Measurements from ENCODE around the gene TBXAS1. TPM values are rescaled to one million over a fixed set of nuclear protein-coding genes. Genes with fewer than 3 reads are reported as not detected.
"Not testable (repeated sequence)": the region's sequence is repeated elsewhere in the genome, so short reads cannot be mapped to it uniquely, and the experiment has no call there.

The TBXAS1 gene
- total RNA-seq, 2 donors from 2014 or later, result 30.1 to 66.6 TPM

DNA sequence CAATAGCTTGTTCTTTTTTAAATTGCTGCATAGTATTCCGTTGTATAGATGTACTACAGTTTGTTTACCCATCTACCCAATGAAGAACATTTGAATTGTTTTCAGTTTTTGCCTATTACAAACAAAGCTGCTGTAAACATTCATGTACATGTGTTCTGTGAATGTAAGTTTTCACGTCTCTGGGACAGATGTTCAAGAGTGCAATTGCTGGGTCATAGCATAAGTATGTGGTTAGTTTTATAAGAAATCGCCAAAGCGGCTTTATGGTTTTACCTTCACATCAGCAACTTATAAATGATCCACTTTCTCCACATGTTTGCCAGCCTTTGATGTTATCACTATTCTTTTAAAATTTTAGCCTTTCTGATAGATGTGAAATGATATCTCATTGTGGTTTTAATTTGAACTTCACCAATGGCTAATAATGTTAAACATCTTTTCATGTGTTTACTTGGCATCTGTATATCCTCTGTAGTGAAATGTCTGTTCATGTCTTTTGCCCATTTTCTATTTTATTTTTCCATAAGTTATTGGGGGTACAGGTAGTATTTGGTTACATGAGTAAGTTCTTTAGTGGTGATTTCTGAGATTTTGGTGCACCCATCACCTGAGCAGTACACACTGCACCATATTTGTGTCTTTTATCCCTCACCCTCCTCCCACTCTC, 73.5 kb downstream of the TBXAS1 start:
- no peak for ATAC-seq (ENCODE audit: insufficient number of reproducible peaks, low FRiP score, low read depth)
- DNase-seq (ENCODE audit: low spot score), result no peak
- H3K27ac ChIP-seq, result no peak overlapping the region
- peaks cover 4% of the 10 kb centered on the region for H3K9me3 ChIP-seq
- H3K27me3 ChIP-seq (replicated peaks; ENCODE audit: insufficient read depth), result no peaks in the 10 kb centered on the region
- H3K4me1 ChIP-seq (ENCODE audit: control insufficient read depth in 1 of 2, low read depth in 2 of 2), result no peaks in the 10 kb centered on the region
- TF ChIP-seq, protein P1, sequence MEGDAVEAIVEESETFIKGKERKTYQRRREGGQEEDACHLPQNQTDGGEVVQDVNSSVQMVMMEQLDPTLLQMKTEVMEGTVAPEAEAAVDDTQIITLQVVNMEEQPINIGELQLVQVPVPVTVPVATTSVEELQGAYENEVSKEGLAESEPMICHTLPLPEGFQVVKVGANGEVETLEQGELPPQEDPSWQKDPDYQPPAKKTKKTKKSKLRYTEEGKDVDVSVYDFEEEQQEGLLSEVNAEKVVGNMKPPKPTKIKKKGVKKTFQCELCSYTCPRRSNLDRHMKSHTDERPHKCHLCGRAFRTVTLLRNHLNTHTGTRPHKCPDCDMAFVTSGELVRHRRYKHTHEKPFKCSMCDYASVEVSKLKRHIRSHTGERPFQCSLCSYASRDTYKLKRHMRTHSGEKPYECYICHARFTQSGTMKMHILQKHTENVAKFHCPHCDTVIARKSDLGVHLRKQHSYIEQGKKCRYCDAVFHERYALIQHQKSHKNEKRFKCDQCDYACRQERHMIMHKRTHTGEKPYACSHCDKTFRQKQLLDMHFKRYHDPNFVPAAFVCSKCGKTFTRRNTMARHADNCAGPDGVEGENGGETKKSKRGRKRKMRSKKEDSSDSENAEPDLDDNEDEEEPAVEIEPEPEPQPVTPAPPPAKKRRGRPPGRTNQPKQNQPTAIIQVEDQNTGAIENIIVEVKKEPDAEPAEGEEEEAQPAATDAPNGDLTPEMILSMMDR (IDR thresholded peaks at IDR 0.05), result no peak
- no peak overlapping the region for H3K4me3 ChIP-seq
- no peaks in the 10 kb centered on the region for H3K36me3 ChIP-seq

DNA sequence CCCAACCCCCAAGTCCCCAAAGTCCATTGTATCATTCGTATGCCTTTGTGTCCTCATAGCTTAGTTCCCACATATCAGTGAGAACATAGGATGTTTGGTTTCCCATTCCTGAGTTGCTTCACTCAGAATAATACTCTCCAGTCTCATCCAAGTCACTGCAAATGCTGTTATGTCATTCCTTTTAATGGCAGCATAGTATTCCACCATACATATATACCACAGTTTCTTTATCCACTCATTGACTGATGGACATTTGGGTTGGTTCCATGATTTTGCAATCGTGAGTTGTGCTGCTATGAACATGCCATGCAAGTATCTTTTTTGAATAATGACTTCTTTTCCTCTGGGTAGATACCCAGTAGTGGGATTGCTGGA, 74.0 kb downstream of the TBXAS1 start:
- H3K4me3 ChIP-seq; H3K4me1 ChIP-seq (ENCODE audit: control insufficient read depth in 1 of 2, low read depth in 2 of 2); DNase-seq (ENCODE audit: low spot score); ATAC-seq (ENCODE audit: insufficient number of reproducible peaks, low FRiP score, low read depth); H3K36me3 ChIP-seq; H3K27ac ChIP-seq; H3K27me3 ChIP-seq (replicated peaks; ENCODE audit: insufficient read depth); H3K9me3 ChIP-seq: not testable (repeated sequence)

DNA sequence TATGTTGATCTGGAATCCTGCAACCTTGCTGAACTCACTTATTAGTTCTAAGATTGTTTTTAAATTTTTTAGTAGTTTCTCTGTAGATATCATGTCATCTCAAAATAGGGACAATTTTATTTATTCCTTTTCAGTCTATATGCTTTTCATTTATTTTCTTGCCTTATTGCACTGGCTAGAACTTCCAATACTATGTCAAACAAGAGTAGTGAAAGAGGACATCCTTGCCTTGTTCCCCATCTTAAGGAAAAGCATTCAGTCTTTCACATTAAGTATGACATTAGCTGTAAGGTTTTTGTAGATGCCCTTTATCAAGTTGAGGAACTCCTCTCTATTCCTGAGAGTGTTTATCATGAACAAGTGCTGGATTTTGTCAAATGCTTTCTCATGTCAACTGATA, 77.8 kb downstream of the TBXAS1 start:
- peaks cover 0 to 4% of the 10 kb centered on the region in 2 donors for H3K4me1 ChIP-seq (ENCODE audit: control insufficient read depth in 1 of 2, low read depth in 2 of 2)
- H3K36me3 ChIP-seq, result no peaks in the 10 kb centered on the region
- TF ChIP-seq, protein P1 (IDR thresholded peaks at IDR 0.05), result no peak
- no peak for ATAC-seq (ENCODE audit: insufficient number of reproducible peaks, low FRiP score, low read depth)
- no peak overlapping the region for H3K27ac ChIP-seq
- no peak overlapping the region for H3K4me3 ChIP-seq
- DNase-seq (ENCODE audit: low spot score), result no peak
- H3K9me3 ChIP-seq, result peaks cover 4% of the 10 kb centered on the region
- H3K27me3 ChIP-seq (replicated peaks; ENCODE audit: insufficient read depth), result no peaks in the 10 kb centered on the region

DNA sequence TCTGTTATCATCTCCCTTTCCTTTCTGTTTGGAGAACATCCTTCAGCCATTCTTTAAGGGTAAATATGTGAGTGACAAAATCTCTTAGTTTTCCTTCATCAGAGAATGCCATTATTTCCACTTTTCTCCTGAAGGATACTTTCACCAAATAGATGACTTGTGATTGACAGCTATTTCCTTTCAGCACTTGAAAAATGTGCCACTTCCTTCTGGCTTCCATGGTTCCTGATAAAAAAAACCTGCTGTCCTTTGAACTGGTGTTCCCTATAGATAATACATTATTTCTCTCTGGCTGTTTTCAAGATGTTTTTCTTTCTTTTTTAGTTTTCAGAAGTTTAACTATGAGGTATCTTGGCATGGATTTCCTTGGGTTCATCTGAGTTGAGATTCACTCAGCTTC, 79.7 kb downstream of the TBXAS1 start:
- Histone ChIP-seq H3K27ac (no peak overlapping the region), H3K27me3 (replicated peaks; ENCODE audit: insufficient read depth) (no peaks in the 10 kb centered on the region), H3K4me3 (no peak overlapping the region), H3K36me3 (no peaks in the 10 kb centered on the region), H3K9me3 (peaks cover 4% of the 10 kb centered on the region), H3K4me1 (ENCODE audit: control insufficient read depth in 1 of 2, low read depth in 2 of 2) (peaks cover 0 to 6% of the 10 kb centered on the region in 2 donors)
- ATAC-seq (ENCODE audit: insufficient number of reproducible peaks, low FRiP score, low read depth), result no peak
- TF ChIP-seq, protein P1 (IDR thresholded peaks at IDR 0.05), result no peak
- DNase-seq (ENCODE audit: low spot score), result no peak

DNA sequence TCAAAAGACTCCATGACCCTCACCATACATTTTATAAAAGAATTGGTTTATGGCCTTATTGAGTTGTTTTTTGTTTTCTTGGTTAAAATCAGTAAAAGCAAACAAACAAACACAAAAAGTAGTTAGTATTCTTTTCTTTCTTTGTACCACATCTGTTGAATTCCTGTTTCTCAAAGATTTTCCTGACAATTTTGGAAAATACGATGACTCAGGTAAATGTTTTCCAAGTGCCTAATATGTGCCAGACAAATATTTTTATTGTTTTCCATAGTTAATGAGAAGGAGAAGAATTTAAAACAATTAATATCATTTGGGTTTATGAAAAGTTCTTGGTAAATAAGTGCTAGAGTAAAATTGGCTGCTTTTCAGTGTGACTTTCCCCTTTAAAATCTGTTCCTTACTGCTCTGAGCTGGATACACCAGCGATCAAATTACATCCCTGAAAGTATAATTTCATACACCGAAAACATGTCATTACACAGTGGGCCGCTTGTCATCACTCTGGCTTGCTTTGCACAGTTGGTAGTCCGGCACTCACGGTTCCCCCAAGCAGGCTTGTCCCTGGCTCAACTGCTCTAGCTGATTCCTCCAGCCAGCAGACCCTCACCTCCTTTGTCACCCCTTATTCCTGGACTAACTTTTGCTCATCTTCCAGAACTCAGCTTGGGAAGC, 80.5 kb downstream of the TBXAS1 start:
- DNase-seq (ENCODE audit: low spot score) (no peak), ATAC-seq (ENCODE audit: insufficient number of reproducible peaks, low FRiP score, low read depth) (no peak)
- Histone ChIP-seq H3K36me3 (no peaks in the 10 kb centered on the region), H3K4me1 (ENCODE audit: control insufficient read depth in 1 of 2, low read depth in 2 of 2) (peaks cover 5 to 13% of the 10 kb centered on the region in 2 donors), H3K27ac (no peak overlapping the region), H3K27me3 (replicated peaks; ENCODE audit: insufficient read depth) (no peaks in the 10 kb centered on the region), H3K9me3 (peaks cover 4% of the 10 kb centered on the region), H3K4me3 (no peak overlapping the region)
- TF ChIP-seq, protein P1 (IDR thresholded peaks at IDR 0.05), result no peak

Measured in thoracic aorta (tissue), 2 donors.